Astrocyte of the hippocampus (primary cell): ENCODE data around the gene ARHGEF12.

Source experiments
- DNase-seq: peaks from one replicate; pipeline ENCODE4 v3.0.0; 2011; ENCODE audit warnings: low read depth, low spot score

ARHGEF12 gene

DNA sequence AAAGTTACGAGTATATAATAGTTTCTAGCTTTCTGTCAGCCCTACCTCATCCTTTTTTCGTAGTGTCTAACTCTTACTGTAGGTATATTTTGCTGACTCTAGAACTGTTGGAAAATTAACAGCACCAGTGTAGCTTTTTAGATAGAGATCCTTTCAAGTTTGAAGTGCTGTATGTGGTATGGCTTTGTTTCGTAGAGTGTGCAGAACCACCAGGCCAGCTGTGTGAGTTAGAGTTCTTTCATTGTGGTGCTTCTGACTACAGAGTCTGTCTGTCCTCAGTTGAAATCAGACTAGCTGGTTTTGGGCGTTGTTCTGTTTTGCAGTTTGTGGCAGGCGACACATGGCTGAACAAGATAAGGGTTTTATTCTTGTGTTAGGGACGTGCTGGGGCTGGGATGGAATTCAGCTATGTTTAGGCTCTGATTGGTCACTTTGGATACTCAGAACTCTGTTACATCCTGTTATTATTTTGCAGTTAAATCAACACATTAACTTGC lies 3.2 kb downstream of the ARHGEF12 start:
- DNase-seq, result peak; percentile 59

DNA sequence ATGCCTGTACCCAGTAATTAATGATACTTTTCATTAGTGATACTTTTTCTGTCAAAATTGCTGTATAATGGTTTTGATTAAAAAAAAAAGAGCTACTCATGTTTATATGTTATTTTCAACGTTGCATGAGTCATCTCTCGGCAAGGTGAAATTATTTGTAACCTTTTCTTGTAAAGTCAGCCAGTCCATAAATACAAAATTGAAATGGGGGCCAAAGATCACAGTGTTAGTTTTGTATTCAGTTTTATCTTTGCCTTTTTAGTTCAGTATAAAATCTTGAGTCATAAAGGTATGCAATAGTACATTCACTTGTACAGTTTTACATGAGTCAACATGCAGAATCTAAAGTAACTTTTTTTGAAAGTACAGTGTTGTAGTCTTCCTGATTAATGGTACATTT lies 4.3 kb downstream of the ARHGEF12 start:
- DNase-seq, result no peak

DNA sequence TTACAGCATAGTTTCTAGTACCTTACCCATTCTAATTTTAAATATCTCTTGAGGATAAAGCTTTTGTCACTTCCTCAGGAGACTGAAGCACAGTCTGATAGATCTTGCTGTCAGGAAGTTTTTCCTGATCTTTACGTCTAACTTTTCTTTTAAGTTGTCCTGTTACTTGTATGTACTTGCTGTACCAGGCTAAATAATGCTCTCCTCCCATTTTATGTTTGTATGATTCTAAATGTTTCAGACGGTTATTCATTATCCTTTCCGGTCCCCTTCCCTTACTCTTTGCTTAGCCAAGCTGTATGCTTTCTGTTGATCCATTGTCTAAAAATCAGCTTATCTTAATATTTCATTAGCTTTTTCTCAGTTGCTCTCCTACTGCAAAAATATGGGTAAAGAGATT lies 6.0 kb downstream of the ARHGEF12 start:
- no peak for DNase-seq

DNA sequence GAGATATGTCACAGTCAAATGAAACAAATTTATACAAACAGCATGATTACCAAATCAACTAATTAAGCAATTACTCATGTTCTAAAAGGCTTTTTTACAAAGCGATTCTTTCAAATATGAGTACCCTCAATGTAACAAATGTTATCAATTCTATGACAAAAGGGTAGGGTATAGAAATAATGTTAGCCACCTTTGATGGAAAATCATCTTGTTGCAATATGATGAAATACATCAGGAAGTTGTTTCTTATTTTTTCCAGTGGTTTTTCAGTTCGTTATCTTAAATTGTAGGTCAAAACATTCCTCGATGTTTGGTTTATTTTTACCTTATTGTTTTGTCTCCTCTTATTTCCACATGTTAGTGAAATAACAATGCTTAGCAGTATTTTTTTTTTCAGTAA lies 6.5 kb downstream of the ARHGEF12 start:
- no peak for DNase-seq

DNA sequence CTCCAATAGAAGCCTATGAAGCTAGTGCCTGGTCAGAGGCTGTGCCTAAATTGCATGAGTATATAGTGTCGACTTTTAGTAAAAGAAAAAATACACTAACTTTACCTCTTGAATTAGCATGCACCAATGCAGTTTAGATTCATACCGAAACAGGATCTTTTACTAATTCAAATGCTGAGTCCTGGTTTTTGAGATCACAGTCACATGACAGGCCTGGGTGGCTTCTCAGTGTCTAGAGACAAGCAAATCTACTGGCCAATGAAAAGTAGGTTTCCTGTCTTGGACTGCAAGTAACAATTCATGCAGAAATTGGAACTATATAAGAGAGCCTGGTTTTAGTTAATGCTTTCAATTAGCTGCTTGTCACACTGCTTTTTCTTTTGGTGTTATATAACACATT lies 7.2 kb downstream of the ARHGEF12 start:
- no peak for DNase-seq

DNA sequence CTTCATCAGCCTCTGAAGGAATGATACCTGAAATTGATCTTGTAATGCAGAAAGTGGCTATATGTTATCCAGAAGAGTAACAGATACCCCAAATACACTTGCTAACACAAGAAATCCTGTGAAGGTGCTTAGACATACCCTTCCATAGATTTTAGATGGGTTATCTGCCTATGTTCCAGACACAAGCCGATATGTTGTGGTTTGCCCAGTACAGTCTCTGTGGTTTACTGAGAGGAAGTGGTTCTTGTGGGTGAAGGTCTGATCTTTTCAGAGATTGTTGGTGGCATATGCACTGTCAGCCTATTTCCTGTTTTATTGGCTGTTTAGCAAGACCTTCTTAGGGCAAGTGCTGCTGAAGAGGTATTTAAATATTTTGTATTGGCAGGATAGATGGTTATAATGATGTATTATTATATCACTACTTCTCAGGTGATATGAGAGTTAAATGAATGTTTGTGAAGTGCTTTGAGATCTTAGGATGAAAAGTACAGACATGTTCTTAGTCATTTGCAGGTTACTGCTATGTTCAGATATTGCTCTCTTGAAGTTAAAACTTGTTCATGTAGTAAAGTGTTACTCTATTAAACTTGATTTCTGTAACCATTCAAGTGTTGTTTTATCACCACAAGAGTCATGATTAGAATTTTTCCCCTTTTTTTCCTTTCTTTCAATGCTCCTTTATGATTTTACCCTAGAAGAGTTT lies 8.2 kb downstream of the ARHGEF12 start:
- peak; percentile 55 for DNase-seq

DNA sequence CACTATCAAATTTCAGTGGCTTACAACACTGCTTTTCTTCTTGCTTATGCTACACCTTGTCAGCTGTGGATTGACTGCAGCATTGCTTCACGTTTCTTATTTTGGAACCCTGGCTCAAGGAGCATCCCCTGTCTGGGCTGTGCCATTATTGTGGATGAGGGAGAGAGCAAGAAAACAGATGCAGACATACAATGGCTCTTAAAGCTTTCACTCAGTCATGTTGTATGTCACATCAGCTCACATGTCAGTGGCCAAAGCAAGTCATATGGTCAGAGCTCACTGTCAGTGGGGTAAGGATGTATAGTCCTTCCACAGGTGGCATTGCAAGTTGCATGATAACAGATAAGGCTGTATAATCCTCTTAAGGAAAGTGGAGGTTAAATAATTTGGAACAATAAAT lies 10.0 kb downstream of the ARHGEF12 start:
- DNase-seq, result no peak

DNA sequence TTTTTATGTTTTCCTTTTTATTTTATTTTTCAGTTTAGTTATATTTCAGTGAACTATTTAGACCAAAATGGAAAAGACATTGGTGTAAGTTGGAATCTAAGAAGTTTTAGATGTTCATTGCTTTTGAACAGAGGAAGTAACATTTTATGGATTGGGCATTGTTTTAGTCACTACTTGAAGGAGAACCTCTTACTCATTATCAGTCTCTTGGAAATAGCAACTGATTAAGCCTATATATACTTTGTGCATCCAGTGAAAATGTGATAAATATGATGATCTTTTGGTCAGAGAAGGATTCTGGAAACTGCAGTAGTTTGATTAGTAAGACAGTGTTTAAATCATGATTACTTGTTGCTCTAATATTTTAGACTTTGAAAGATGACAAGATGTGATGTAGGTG lies 14.4 kb downstream of the ARHGEF12 start:
- DNase-seq, result no peak

DNA sequence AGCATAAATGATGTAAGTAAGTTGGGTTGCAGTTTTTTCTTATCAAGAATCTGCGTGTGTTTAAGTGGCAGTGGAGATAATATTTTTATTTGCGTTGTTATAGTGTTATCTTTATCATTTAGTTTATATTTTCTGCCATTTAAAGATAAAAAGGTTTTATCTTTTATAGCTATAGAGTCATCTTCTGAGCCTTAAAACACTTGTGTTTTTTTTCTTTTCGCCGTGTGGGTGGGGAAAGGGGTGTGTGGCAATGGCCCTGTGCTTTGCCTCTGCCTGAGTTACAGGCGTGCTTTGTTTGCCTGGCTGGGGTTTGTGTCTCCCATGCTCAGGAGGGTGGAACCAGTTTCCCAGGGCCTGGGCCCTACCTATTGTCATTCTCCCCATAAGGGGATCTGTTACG lies 16.2 kb downstream of the ARHGEF12 start:
- no peak for DNase-seq

DNA sequence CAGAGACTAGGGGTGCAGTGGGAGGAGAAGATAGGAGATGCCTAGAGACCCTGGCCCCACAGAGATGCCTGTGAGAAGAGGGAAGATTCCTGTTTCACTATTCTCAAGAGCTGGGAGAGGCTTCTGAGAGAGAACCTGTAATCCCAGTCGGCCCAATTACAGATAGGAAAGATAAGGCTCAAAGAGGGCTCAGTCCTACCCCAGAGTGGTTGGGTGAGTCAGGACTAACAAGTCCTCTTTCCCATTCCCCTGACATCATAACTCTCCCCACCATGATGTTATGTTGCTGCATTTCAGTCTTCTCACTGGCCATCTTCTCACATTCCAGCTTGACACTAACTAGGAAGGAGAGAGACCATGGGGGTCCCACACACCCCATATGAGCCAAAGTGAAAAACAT lies 17.9 kb downstream of the ARHGEF12 start:
- no peak for DNase-seq

DNA sequence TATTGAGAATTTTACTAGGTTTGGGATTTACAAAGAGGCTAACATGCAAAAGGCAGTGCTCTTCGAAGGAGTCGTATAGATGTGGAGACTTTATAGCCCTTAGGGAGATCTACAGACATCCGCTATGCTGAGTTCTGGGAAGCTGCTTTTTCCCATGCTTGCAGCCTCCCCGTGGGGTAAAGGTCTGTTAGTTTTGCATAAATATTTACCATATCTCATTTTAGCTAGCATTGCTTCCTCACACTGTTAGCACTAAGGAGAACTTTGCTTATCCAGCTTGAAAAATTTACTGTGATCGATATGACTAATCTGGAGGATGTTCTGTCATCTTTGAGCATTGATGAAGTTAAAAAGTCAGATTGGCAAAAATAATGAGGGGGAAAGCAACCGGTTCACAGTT lies 18.6 kb downstream of the ARHGEF12 start:
- DNase-seq, result no peak

DNA sequence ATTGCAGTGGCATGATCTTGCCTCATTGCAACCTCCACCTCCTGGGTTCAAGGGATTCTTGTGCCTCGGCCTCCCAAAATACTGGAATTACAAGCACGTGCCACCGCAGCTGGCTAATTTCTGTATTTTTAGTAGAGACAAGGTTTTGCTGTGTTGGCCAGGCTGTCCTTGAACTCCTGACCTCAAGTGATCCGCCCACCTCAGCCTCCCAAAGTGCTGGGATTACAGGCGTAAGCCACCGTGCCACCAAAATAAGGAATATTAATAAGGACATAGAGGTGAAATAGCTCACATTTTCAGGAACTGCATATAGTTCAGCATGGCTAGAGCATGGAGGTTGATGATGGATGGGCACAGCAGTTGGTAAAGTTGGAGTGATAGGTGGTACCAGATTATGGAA lies 21.4 kb downstream of the ARHGEF12 start:
- no peak for DNase-seq

DNA sequence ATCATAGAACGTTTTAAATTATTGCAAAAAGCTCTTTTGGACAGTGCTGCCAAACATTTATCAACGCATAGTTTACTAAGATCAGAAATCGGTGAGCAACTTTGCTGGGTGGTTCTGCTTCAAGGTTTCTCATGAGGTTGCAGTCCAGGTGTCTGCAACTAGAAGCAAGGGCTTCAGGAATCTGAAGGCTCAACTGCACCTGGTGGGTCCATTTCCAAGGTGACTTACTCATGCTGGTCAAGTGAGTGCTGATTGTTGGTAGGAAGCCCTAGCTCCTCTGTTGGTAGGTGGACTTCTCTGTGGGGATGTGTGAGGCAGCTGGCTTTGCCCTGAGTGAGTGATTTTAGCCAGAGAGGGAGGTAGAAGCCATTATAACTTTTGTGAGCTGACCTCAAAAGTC lies 22.5 kb downstream of the ARHGEF12 start:
- no peak for DNase-seq

DNA sequence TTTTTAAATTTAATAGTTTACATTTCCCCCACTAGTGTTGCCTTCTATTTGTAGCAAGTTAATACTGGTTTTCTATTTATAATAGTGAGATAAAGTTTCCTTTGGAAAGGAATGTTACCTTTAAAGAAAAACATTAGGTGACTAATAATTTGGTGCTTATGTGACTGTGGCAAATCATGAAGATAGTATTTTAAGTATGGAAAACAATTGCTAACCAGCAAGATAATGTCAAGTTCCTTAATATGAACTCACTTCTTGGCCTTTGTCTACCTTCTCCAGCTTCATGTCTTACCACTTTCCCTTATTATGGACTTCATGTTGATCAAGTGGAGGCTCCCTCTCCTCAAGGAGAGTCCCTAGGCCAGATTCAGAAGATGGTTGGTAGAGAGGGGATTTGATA lies 27.2 kb downstream of the ARHGEF12 start:
- no peak for DNase-seq

DNA sequence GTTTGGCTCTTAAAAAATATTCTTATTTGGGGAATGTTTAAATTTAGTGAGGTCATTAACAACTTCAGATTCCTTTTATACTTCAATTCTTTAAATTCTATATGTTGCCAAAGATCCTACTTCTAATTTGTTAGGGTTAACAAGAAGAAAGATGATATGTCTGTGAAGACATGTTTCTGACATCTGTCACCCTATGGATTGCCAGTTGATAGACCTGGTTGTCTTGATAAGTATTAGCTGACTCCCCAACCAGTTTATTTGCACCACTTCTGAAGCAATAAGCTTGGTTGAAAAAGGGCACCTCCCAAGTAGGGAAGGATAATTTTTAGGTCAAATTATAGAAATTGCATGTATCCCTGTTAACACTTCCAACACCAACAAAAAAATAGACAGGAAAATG lies 29.3 kb downstream of the ARHGEF12 start:
- DNase-seq, result no peak

DNA sequence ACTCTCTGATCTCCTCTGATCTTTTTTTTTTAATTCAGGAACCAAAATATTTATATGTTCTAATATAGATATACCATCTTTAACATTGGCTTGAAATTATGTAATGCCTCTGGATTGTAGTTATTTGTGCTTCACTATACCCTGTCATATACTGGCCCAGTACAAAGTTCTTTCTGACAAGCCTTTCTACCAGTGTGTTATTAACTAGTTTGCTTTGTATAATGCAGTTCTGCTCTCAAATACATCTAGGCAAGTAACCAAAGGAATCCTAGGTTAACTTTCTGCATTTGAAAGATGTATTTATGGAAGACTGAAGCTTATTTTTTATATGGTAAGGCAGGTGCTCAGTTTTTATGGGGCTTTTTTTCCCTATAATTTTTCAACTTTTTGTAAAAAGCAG lies 36.1 kb downstream of the ARHGEF12 start:
- DNase-seq, result no peak

DNA sequence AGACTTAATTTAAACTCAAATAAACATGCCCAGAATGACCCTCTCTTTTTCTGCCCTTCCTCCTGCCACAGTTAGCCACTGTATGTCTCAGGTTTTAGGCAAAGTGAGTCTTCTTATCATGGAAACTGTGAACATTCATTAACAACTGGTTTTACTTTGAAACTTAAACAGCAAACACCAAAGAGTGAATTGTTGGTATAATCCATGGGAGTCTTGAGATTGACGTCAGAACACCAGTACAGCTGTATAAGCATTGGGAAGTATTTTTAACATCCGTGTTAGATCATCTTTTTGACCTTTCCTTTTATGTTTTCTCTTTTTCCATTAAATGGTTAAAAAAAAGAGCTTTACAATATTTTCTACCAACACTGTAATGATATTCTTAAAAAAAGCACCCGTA lies 38.9 kb downstream of the ARHGEF12 start:
- no peak for DNase-seq

DNA sequence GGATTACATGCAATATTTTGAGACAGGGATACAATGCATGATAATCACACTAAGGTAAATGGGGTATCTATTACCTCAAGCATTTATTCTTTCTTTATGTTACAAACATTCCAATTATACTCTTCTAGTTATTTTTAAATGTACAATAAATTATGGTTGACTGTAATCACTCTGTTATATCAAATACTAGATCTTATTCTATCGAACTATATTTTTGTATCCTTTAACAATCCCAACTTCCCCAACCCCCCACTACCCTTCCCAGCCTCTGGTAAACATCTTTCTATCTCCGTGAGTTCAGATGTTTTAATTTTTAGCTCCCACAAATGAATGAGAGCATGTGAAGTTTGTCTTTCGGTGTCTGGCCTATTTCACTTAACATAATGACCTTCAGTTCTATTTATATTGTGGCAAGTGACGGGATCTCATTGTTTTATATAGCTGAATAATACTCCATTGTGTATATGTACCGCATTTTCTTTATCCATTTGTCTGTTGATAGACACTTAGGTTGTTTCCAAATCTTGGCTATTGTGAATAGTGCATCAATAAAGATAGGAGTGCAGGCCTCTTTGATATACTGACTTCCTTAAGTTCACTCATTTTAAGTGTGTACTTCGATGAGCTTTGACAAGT lies 40.5 kb downstream of the ARHGEF12 start:
- DNase-seq, result no peak

DNA sequence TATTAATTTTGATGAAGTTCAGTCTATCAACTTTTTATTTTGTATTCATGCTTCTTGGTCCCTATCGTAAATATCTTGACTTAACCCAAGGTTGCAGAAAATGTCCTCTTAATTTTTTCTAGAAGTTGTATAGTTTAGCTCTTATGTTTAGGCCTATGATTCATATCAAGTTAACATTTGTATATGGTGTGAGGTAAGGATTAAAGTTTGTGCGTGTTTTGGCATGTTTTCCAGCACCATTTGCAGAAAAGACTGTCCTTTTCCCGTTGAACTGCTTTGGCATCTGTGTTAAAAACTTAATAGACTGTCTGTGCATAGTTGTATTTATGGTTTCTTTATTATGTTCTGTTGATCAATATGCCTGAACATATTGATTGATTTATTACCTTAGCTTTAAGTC lies 42.3 kb downstream of the ARHGEF12 start:
- DNase-seq, result no peak

DNA sequence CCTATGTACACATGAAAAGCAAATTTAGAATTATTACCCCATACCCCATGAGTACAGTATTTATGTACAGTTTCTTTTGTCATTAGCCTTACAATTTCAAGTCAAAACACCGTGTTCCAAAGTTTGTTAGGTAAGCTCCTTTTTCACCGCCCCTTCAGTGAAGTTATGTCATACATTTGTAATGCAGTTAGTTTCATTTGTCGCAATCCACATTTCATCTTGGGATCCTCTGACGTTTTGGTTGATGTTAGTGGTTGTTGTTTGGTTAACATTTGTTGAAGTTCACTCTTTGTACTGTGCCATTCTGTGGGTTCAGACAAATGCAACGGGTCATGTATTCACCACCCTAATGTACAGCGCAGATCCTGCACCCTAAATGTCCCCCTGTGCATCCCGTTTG lies 45.2 kb downstream of the ARHGEF12 start:
- no peak for DNase-seq

DNA sequence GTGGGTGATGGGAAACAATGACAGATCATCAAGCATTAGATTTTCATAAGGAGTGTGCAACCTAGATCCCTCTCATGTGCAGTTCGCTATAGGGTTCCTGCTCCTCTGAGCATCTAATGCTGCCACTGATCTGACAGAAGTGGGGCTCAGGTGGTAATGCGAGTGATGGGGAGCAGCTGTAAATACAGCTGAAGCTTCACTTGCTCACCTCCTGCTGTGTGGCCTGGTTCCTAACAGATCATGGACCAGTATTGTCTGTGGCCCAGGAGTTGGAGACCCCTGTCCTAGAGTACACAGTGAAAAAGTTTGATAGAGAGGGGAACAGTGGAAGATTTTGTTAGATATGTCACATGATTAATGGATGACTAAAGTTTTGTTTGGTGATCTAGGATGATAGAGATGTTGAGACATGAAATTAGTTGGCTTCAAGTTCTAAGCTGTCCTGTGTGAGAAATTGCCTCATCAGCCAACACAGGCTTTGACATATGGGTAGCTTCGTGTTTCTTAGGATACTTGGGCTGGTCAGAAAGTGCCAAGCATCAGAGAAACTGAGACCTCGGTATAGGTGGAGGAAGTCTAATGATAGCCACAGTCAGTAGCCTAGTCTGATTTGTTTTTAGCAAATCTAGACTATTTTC lies 47.4 kb downstream of the ARHGEF12 start:
- no peak for DNase-seq

DNA sequence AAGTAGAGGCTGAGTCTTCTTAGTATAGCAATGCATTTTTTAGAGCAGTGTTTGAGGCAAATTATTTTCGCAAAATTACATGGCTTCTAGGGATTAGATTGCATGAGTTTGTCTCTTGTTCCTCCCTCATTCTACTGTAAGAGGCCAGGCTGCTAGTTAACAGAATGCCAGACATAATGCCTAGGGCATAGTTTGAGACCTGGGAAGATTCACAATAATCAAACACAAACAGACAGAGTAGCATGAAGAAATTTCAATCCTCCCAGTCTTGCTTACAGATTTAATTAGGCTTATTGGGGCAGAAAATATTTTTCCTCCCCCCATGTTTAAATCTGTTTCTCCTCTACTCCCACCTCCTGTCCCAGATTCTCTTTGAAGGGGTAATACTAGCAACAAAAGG lies 48.3 kb downstream of the ARHGEF12 start:
- DNase-seq, result no peak

DNA sequence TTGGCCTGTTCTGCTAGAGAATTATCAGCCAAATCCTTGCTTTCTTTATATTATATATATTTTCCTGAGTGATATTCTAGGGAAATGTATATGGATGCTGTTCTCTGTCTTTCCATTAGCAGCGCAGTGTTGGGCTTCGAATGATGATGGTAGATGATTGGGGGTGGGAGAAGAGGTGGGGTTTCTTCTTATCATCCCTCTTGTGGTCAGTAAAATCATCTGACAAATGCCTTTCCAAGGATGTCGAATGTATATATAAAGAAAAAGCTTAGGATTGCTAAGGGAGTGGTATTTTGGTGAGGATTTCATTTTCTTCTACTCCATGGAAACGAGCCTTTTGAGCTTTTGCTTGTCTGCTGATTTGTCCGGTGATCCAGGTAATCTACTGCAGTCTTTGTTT lies 48.9 kb downstream of the ARHGEF12 start:
- no peak for DNase-seq
